ENCODE measurements around the gene ANAPC5. TPM values are rescaled to one million over a fixed set of nuclear protein-coding genes. Genes with fewer than 3 reads are reported as not detected.

The ANAPC5 gene, protein sequence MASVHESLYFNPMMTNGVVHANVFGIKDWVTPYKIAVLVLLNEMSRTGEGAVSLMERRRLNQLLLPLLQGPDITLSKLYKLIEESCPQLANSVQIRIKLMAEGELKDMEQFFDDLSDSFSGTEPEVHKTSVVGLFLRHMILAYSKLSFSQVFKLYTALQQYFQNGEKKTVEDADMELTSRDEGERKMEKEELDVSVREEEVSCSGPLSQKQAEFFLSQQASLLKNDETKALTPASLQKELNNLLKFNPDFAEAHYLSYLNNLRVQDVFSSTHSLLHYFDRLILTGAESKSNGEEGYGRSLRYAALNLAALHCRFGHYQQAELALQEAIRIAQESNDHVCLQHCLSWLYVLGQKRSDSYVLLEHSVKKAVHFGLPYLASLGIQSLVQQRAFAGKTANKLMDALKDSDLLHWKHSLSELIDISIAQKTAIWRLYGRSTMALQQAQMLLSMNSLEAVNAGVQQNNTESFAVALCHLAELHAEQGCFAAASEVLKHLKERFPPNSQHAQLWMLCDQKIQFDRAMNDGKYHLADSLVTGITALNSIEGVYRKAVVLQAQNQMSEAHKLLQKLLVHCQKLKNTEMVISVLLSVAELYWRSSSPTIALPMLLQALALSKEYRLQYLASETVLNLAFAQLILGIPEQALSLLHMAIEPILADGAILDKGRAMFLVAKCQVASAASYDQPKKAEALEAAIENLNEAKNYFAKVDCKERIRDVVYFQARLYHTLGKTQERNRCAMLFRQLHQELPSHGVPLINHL
- 134 and 146 TPM in 2 replicates for total RNA-seq

GRCh38 chr12:121351820-121352681 is at the start of gene ANAPC5:
ANAPC5 (minus strand) TSS chr12:121352411; CDS start chr12:121352340, 71 bp downstream.

GRCh38 chr12:121399391-121400331 is 47.5 kb upstream of the ANAPC5 start, which contains the start of gene RNF34:
RNF34 (plus strand) TSS chr12:121400118; CDS start chr12:121400213, 95 bp downstream.

DNA sequence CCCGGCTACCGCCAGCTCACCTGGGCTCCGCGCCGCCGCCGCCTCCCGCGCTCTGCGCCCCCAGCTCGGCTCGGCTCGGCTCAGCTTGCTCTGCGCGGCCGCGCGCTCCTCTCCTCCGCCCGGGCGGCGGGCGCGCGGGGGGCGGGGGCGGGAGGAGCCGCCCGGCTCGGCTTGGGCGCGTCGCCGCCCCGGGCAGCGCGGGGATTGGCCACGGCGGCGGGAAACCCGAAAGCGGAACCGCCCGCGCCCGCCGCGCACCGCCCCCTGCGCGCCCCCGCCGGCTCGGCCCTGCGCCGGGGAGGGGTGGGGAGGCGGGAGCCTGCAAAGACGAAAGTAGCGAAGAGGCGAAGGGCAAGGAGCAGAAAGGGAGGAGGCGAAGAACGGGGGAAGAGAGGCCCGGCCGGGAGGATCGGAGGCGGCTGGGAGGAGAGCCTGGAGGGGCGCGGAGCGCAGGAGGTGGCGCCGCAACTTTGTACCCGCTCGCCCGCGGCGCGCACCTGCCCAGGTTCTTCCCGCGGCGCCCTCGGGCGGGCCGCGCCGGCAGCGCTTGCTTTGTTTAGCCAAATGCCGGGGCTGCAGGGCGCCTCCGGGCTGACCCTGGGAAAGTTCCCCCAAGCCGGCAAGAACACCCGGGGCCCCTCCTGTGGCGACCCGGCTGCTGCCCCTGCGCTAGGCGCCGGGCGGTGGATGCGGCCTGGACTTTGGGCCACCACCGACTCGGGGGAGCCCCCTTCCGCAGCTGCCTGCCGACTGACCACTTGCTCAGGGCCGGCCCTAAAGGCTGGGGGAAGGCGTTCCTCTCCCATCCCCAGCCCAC is 55.4 kb downstream of the ANAPC5 start, which contains the start of gene CAMKK2:
TSS of gene CAMKK2 (minus strand) at position 92 of the 817 bp plus-strand sequence. CDS start 22,183 bp downstream, outside the sequence.

Other genes with a start within 250 kb of the ANAPC5 start
- gene P2RX7, start 219.5 kb downstream of the ANAPC5 start, total RNA-seq: 2.4 TPM in 2 replicates
- 19.0 and 30.0 TPM in 2 replicates for gene P2RX4, start 142.3 kb downstream of the ANAPC5 start, total RNA-seq
- gene CAMKK2, start 55.7 kb downstream of the ANAPC5 start, total RNA-seq: 25.1 and 26.1 TPM in 2 replicates
- 45.2 and 48.5 TPM in 2 replicates for gene RNF34, start 47.7 kb upstream of the ANAPC5 start, total RNA-seq
- 28.8 and 37.3 TPM in 2 replicates for gene KDM2B, start 228.6 kb upstream of the ANAPC5 start, total RNA-seq

Data from hair follicle dermal papilla cell (primary cell).